ENCODE measurements around the gene KIAA0930. TPM values are rescaled to one million over a fixed set of nuclear protein-coding genes. Genes with fewer than 3 reads are reported as not detected.
"Not testable (repeated sequence)": the region's sequence is repeated elsewhere in the genome, so short reads cannot be mapped to it uniquely, and the experiment has no call there.

Gene KIAA0930
- total RNA-seq, 4 donors from 2014 or later: 18.0 to 51.2 (median 25.1) TPM

GRCh38 chr22:45195616-45196015, 45.1 kb downstream of the KIAA0930 start:
- Histone ChIP-seq H3K27ac (no peak overlapping the region), H3K27me3 (no peaks in the 10 kb centered on the region), H3K36me3 (no peaks in the 10 kb centered on the region), H3K9me3 (no peaks in the 10 kb centered on the region), H3K4me1 (no peaks in the 10 kb centered on the region), H3K4me3 (no peak overlapping the region)
- 92 to 95% methylated on average over 4 to 7 of the region's 7 CpGs for WGBS, 2 donors (ENCODE audit: low coverage in 1 of 2)
- in situ Hi-C loops (cut with MboI; ENCODE audit: low pct_ligation_motif_present in 1 of 4, low pct_unique_long_range_greater_than_20kb in 1 of 4, low sequenced_read_pairs in 3 of 4) (no loop called here), intact Hi-C loops (cut with DNase I; ENCODE audit: low total_unique reads) (no loop called here)
- TF ChIP-seq POLR2AphosphoS5 (IDR thresholded peaks at IDR 0.05) (no peak), POLR2A (IDR thresholded peaks at IDR 0.05) (no peak), CTCF (IDR thresholded peaks at IDR 0.05) (no peak), EP300 (IDR thresholded peaks at IDR 0.05; ENCODE audit: low read depth) (no peak)
- DNase-seq: no peak

GRCh38 chr22:45194686-45195085, 46.0 kb downstream of the KIAA0930 start:
- WGBS, 2 donors (ENCODE audit: low coverage in 1 of 2): 97% methylated on average over 15 of the region's 17 CpGs; no CpG with 5 or more reads in 1 of the 2 donors
- intact Hi-C loops (cut with DNase I; ENCODE audit: low total_unique reads): no loop called here
- Histone ChIP-seq H3K4me3 (no peak overlapping the region), H3K36me3 (no peaks in the 10 kb centered on the region), H3K27ac (no peak overlapping the region), H3K4me1 (no peaks in the 10 kb centered on the region), H3K27me3 (no peaks in the 10 kb centered on the region), H3K9me3 (no peaks in the 10 kb centered on the region)
- DNase-seq: no peak
- TF ChIP-seq POLR2A (IDR thresholded peaks at IDR 0.05): no peak
- TF ChIP-seq CTCF (IDR thresholded peaks at IDR 0.05): no peak
- no peak for TF ChIP-seq POLR2AphosphoS5 (IDR thresholded peaks at IDR 0.05)
- no peak for TF ChIP-seq EP300 (IDR thresholded peaks at IDR 0.05; ENCODE audit: low read depth)
- in situ Hi-C loops (cut with MboI; ENCODE audit: low pct_ligation_motif_present in 1 of 4, low pct_unique_long_range_greater_than_20kb in 1 of 4, low sequenced_read_pairs in 3 of 4): no loop called here

GRCh38 chr22:45192701-45193187, 48.0 kb downstream of the KIAA0930 start:
- Histone ChIP-seq H3K4me1 (no peaks in the 10 kb centered on the region), H3K27me3 (no peaks in the 10 kb centered on the region), H3K27ac (no peak overlapping the region), H3K36me3 (no peaks in the 10 kb centered on the region), H3K9me3 (no peaks in the 10 kb centered on the region), H3K4me3 (no peak overlapping the region)
- TF ChIP-seq POLR2AphosphoS5 (IDR thresholded peaks at IDR 0.05) (no peak), POLR2A (IDR thresholded peaks at IDR 0.05) (no peak), EP300 (IDR thresholded peaks at IDR 0.05; ENCODE audit: low read depth) (no peak), CTCF (IDR thresholded peaks at IDR 0.05) (no peak)
- WGBS, 2 donors (ENCODE audit: low coverage in 1 of 2): 45 to 62% methylated on average over 3 to 13 of the region's 13 CpGs
- intact Hi-C loops (cut with DNase I; ENCODE audit: low total_unique reads): no loop called here
- no peak for DNase-seq
- in situ Hi-C loops (cut with MboI; ENCODE audit: low pct_ligation_motif_present in 1 of 4, low pct_unique_long_range_greater_than_20kb in 1 of 4, low sequenced_read_pairs in 3 of 4): no loop called here

DNA sequence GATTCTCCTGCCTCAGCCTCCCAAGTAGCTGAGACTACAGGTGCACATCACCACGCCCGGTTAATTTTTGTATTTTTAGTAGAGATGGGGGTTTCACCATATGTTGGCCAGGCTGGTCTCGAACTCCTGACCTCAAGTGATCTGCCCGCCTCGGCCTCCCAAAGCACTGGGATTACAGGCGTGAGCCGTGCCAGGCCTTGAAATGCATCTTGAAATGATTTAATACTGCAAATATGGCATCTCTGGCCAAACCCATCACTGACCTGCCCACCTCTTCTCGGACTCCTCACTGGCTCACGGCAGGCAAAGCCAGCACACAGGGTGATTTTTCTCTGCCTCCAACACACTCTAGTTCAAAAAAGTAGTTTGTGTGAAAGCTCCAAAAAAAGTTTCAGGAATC, 48.9 kb downstream of the KIAA0930 start:
- intact Hi-C loops (cut with DNase I; ENCODE audit: low total_unique reads); in situ Hi-C loops (cut with MboI; ENCODE audit: low pct_ligation_motif_present in 1 of 4, low pct_unique_long_range_greater_than_20kb in 1 of 4, low sequenced_read_pairs in 3 of 4); DNase-seq; H3K36me3 ChIP-seq; H3K27me3 ChIP-seq; H3K4me1 ChIP-seq; H3K9me3 ChIP-seq; H3K27ac ChIP-seq; H3K4me3 ChIP-seq: not testable (repeated sequence)
- 97 to 100% methylated on average over 2 to 7 of the region's 9 CpGs for WGBS, 2 donors (ENCODE audit: low coverage in 1 of 2)

- intact Hi-C loops (cut with DNase I; ENCODE audit: low total_unique reads) (no loop called here), in situ Hi-C loops (cut with MboI; ENCODE audit: low pct_ligation_motif_present in 1 of 4, low pct_unique_long_range_greater_than_20kb in 1 of 4, low sequenced_read_pairs in 3 of 4) (no loop called here)
- WGBS, 2 donors (ENCODE audit: low coverage in 1 of 2): 71 to 75% methylated on average over 1 to 4 of the region's 4 CpGs
- H3K27me3 ChIP-seq: no peaks in the 10 kb centered on the region
- H3K4me1 ChIP-seq: no peaks in the 10 kb centered on the region
- no peak overlapping the region for H3K27ac ChIP-seq
- no peaks in the 10 kb centered on the region for H3K9me3 ChIP-seq
- H3K36me3 ChIP-seq: peaks cover 0 to 6% (median under 1%) of the 10 kb centered on the region in 4 donors
- no peak for DNase-seq
- no peak overlapping the region for H3K4me3 ChIP-seq
- no peak for TF ChIP-seq POLR2AphosphoS5 (IDR thresholded peaks at IDR 0.05)
These were observed 50.4 kb downstream of the KIAA0930 start for GRCh38 chr22:45190202-45190872.
